GM19035 (cell line): ENCODE data around the gene PDE6G.

Source experiments
- ATAC-seq: cut with Tn5 transposase; IDR thresholded peaks from one replicate; pipeline ENCODE4 v1.9.1; 2021; ENCODE audit not compliant: unreplicated experiment

PDE6G gene

DNA sequence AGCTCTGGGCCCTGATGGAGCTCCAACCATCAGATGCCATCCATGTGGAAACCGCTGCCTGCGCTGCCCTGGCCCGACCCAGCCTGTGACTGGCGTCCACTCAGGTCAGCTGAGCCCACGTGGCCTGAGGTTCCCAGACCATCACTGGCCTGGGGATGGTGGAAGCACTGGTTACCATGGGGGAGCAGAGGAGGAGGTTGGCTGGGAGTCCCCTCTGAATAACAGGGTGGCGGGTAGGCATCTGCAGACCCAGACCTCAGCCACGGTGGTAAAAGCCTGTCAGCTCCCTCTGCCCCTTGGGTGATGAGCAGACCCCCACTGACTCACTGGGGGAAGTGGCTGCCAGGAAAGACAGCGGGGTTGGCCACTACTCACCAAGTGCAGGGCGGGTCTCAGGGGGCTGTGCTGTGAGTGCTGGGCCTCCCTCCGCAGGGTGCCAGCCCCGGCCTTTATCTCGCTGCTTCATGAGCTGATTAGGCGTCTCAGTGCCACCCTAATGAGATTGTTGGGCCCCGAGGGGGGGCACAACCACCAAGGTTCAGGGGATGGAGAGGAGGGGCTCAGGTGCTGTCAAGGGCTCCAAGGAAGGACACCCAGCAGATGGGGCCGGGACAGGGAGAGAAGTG, at the start of gene PDE6G:
Gene PDE6G, minus strand, starts transcription at position 425 of the 626 bp plus-strand sequence. CDS start 3,237 bp downstream, outside the sequence.
- no peak for ATAC-seq

DNA sequence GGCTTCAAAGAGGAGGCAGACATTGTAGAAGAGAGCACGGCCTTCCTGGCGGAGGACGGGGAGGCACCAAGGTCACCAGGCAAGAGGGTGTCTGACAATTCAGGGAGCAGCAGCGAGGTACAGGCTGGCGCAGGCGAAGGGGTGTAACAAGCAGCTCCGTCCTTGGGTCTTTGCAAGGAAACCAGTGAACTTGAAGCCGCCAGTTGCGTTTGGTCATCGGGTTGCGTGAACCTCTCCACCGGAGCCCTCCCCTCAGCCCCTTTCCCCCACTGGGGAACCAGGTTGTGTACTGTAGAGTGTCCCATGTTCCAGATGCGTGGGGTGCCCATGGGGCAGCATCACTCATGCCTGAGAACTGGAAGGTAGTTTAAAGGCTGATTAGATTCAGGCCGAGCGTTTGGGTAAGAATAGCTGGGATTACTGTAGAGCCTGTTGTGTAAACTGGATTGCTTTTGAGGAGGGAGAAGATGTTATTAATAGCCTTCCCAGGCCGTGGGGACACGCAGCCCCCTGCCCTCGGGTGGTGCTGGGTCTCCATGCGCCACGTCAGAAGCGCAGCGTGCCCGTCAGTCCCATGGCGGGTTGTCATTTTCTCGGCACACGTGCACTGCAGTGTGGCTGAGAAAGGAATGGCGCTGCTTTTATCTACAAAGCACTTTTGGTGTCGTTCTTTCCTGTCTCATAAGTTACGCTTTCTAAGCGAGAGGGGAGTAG, 49.3 kb upstream of the PDE6G start:
- no peak for ATAC-seq

DNA sequence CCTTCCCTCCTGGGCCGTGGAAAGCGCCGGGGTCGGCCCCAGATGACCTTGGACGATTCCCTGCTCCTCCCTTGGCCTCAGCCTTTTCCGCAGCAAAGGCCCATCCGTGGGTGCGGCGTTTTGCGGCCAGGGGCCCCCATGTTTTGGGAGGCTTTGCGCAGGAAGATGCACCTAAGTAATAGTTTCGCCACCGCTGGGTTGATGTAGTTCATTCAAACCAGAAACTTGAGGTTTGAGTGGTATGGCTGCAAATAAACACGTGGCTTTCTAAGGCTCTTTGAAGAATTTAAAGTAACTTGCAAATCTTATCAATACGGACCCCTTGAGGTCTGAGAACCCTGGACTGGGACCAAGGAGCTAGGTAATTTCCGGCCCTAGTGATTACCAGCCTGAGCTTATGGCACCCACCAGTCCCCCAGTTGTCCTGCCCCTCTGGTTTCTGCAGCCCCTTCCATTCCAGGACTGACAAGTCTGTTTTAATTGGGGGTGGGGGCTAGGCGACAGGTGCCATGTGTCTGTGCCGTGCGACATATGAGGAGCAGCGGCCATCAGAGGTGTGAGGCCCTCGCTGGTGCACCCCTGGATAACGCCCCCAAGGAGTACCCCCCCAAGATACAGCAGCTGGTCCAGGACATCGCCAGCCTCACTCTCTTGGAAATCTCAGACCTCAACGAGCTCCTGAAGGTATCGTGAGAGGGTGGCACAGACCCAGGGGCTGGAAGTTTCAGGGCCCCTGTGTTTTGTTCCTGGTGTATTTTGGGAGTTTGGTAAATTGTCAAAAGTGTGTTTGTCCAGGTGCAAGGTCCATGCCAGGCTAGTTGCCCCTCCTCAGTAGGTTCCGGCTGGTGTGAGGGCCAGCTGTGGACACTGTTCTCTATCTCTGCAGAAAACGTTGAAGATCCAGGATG, 47.7 kb upstream of the PDE6G start:
- no peak for ATAC-seq

GRCh38 chr17:81702934-81703746, 46.8 kb upstream of the PDE6G start, which contains the start of gene MRPL12:
TSS of gene MRPL12 (plus strand) at chr17:81703367. CDS start at chr17:81703502, 135 bp downstream.
- peak; percentile 79 for ATAC-seq

DNA sequence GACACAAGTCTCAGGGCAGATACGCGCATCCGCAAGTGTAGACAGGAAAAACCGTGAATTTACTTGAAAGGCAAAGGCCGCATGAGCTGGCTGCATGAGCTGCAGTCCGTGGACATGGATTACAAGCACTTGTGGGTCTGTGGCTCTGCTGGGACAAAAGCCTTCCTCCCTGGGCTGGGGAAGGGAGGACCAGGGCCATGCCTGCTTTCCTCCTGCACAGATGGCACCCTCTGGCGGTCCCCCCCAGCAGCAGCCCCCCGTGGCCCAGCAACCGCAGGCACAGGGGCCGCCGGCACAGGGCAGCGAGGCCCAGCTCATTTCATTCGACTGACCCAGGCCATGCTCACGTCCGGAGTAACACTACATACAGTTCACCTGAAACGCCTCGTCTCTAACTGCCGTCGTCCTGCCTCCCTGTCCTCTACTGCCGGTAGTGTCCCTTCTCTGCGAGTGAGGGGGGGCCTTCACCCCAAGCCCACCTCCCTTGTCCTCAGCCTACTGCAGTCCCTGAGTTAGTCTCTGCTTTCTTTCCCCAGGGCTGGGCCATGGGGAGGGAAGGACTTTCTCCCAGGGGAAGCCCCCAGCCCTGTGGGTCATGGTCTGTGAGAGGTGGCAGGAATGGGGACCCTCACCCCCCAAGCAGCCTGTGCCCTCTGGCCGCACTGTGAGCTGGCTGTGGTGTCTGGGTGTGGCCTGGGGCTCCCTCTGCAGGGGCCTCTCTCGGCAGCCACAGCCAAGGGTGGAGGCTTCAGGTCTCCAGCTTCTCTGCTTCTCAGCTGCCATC, 45.1 kb upstream of the PDE6G start:
- no peak for ATAC-seq

DNA sequence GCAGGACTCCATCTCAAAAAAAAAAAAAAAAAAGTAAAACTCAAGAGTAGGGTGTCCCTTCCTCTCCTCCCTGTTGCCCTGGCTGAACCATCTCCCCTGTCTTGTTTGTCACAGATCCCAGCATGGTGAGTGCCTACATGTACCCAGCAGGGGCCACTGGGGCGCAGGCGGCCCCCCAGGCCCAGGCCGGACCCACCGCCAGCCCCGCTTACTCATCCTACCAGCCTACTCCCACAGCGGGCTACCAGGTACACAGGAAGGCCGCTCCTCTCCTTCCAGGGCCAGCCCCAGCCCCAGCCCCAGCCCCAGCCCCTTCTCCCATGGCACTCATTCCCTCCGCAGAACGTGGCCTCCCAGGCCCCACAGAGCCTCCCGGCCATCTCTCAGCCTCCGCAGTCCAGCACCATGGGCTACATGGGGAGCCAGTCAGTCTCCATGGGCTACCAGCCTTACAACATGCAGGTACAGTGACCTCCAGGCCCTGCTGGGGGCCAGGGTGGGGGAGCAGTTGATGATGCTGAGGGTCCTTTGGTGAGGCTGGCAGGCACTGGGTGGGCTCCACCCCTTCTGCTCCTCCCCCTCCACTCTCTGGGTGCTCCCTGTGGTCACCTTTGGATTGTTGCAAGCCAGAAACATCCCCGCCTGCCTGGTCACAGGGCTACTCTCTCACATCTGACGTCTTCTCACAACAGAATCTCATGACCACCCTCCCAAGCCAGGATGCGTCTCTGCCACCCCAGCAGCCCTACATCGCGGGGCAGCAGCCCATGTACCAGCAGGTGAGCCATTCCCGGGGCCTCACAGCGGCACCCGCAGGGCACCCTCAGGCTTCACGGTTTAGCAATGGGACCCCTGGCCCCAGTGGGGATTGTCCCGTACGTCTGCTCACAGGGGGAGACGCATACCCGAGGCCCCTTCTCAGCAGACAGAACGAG, 44.3 kb upstream of the PDE6G start:
- ATAC-seq: no peak

DNA sequence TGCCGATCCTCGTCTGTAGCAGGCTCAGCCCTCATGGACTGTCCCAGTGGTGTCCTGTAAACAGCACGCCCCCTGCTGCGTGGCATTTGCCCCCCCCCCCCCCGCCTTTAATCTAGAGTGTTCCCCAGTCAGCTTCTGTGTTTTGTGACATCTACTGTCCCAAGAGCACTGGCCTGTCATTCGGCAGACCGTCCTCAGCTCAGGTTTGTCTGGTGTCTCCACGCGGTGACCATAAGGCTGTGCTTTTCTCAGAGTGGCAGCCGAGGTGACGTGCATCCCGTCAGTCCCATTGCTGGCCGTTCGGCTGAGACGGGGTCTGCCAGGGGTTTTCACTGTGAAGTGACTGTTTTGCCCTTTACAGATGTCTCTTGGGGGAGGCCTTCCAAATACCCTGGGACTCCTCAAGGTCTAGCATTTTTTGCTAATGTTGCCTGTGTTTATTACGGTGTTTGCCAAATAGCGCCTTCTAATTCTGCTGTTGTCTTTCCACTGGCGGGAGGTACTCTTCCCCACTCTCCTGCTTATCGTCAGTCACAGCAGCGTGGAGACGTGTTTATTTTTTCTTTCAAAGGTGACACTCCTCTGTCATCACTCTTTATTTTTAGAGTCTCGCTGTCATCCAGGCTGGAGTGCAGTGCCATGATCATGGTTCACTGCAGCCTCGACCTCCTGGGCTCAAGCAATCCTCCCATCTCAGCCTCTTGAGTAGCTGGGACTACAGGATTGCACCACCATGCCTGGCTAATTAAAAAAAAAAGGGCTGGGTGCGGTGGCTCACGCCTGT, 41.1 kb upstream of the PDE6G start:
- ATAC-seq: no peak

DNA sequence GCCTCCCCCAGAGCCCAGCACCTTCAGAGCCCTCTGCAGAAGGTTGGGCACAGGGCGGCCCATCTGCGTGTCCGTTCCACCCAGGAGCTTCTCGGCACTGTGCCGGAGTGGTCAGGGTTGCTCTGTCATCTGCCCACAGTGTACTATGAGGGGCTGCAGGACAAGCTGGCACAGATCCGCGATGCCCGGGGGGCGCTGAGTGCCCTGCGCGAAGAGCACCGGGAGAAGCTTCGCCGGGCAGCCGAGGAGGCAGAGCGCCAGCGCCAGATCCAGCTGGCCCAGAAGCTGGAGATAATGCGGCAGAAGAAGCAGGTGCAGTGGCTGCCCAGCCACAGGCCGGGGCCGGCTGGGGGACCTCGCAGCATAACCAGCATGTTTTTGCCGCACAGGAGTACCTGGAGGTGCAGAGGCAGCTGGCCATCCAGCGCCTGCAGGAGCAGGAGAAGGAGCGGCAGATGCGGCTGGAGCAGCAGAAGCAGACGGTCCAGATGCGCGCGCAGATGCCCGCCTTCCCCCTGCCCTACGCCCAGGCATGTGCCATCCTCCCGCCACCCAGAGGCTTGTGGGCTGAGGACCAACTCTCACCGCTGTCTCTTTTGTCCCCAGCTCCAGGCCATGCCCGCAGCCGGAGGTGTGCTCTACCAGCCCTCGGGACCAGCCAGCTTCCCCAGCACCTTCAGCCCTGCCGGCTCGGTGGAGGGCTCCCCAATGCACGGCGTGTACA, 40.0 kb upstream of the PDE6G start:
- no peak for ATAC-seq

DNA sequence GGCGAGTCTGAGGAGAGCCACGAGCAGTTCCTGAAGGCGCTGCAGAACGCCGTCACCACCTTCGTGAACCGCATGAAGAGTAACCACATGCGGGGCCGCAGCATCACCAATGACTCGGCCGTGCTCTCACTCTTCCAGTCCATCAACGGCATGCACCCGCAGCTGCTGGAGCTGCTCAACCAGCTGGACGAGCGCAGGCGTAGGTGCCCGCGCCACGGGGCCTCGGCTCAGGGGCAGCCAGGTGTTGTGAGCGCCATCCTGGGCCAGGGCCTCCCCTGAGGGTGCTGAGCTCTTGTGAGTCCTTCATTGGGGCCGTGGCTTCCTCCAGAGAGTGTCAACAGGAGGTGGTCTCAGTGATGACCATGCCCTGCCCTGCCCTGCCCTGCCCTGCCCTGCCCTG, 39.5 kb upstream of the PDE6G start:
- ATAC-seq: no peak

GRCh38 chr17:81695211-81695610, 38.9 kb upstream of the PDE6G start:
- ATAC-seq: no peak

GRCh38 chr17:81694810-81695209, 38.5 kb upstream of the PDE6G start:
- ATAC-seq: no peak

GRCh38 chr17:81693509-81694210, 37.3 kb upstream of the PDE6G start:
- ATAC-seq: no peak

GRCh38 chr17:81691608-81692007, 35.3 kb upstream of the PDE6G start:
- ATAC-seq: no peak

GRCh38 chr17:81691196-81691595, 34.9 kb upstream of the PDE6G start:
- ATAC-seq: no peak

DNA sequence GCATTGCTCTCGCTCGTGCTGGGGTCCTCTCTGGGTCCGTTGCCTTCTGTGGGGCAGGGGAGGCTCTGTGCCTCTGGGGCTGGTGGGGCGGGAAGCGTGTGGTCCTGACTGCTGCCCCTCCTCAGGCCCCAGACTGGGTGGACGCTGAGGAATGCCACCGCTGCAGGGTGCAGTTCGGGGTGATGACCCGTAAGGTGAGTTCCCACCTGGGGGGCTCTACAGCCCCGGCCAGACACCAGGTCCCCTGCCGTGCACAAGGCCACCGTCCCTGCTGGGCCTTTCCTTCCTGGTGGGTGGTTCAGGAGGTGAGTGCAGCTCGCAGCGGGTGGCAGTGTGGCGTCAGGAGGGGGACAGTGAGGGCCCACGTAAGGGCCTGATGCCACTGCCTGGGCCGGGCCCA, 34.2 kb upstream of the PDE6G start:
- no peak for ATAC-seq

- no peak for ATAC-seq
These were observed 33.7 kb upstream of the PDE6G start for GRCh38 chr17:81690066-81690465.

GRCh38 chr17:81688616-81689015, 32.3 kb upstream of the PDE6G start:
- ATAC-seq: no peak
